Astrocyte of the cerebellum (primary cell): ENCODE measurements around the gene RPS6KA2.
A peak's percentile ranks its signal among the peaks of the same experiment; 100 is the strongest.

Source experiments
- DNase-seq: peaks from one replicate; pipeline ENCODE4 v3.0.0-alpha.2; 2011; ENCODE audit warnings: low read depth
- H3K4me3 ChIP-seq: 2 replicates; pipeline ENCODE4 v1.5.1; 2011; ENCODE audit warnings: mild to moderate bottlenecking, low read depth, low read length, moderate library complexity
- in situ Hi-C: cut with HindIII; loops from 2 replicates; pipeline ENCODE4 v1.10.0; 2017; ENCODE audit warnings: low sequenced_read_pairs
- TF ChIP-seq, protein P1 (sequence below): IDR thresholded peaks from 2 replicates; pipeline ENCODE4 v1.5.1; 2012; ENCODE audit warnings: low read length, low read depth, moderate library complexity, mild to moderate bottlenecking; ENCODE audit errors: missing control alignments

The RPS6KA2 gene

GRCh38 chr6:166627033-166627874 lies at the start of gene RPS6KA2:
Gene RPS6KA2 (minus strand): TSS chr6:166627251. CDS start chr6:166627019, 232 bp downstream.
- in situ Hi-C loops = no loop called here
- H3K4me3 ChIP-seq = peak within 1 kb of the TSS; percentile 95
- DNase-seq = peak; percentile 99
- TF ChIP-seq, protein P1, sequence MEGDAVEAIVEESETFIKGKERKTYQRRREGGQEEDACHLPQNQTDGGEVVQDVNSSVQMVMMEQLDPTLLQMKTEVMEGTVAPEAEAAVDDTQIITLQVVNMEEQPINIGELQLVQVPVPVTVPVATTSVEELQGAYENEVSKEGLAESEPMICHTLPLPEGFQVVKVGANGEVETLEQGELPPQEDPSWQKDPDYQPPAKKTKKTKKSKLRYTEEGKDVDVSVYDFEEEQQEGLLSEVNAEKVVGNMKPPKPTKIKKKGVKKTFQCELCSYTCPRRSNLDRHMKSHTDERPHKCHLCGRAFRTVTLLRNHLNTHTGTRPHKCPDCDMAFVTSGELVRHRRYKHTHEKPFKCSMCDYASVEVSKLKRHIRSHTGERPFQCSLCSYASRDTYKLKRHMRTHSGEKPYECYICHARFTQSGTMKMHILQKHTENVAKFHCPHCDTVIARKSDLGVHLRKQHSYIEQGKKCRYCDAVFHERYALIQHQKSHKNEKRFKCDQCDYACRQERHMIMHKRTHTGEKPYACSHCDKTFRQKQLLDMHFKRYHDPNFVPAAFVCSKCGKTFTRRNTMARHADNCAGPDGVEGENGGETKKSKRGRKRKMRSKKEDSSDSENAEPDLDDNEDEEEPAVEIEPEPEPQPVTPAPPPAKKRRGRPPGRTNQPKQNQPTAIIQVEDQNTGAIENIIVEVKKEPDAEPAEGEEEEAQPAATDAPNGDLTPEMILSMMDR = peak; percentile 4

GRCh38 chr6:166676270-166676860 lies 49.3 kb upstream of the RPS6KA2 start:
- DNase-seq = no peak
- in situ Hi-C loops = no loop called here
- no peak overlapping the region for H3K4me3 ChIP-seq
- TF ChIP-seq, protein P1 = no peak

DNA sequence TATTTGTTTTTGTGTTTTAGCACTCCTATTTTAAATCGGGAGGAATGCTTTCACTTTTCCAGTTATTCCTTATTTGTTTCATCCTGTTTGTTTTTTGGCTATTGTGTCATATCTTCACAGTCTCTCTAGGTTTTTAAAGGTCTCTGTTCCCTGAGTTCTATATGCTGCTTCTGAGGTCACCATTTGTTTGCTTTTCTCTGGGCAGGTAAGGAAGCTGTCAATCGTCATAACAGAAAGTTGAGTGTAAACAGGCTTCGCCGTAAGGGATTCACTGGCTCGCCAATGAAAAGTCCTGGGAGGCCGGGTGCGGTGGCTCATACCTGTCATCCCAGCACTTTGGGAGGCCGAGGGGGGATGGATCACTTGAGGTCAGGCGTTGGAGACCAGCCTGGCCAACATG lies 48.7 kb upstream of the RPS6KA2 start:
- no peak overlapping the region for H3K4me3 ChIP-seq
- TF ChIP-seq, protein P1 = no peak
- in situ Hi-C loops = no loop called here
- no peak for DNase-seq

GRCh38 chr6:166673309-166673708 lies 46.3 kb upstream of the RPS6KA2 start:
- TF ChIP-seq, protein P1 = no peak
- no peak for DNase-seq
- H3K4me3 ChIP-seq = no peak overlapping the region
- in situ Hi-C loops = no loop called here

- no peak for DNase-seq
- TF ChIP-seq, protein P1 = no peak
- in situ Hi-C loops = no loop called here
- H3K4me3 ChIP-seq = no peak overlapping the region
These were observed 45.7 kb upstream of the RPS6KA2 start for GRCh38 chr6:166672624-166673206.

DNA sequence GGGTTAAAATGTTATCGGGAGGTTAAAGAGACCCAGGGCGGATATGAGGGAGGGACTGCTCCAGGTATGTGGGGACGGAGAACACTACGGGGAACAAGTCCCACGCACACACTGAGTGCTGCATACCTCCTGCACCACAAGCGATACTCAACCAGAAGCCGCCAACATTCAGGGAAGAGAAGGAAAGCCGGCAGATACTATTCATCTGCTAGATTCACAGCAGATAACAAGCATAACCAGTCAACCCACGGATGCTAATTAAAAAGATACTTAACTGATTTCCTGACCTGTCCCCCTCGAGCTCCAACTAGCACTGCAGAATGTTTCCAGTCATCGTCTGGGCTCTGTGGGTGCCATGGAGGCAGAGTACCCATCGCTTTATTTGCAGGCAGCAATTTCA lies 45.1 kb upstream of the RPS6KA2 start:
- no peak overlapping the region for H3K4me3 ChIP-seq
- DNase-seq = no peak
- in situ Hi-C loops = no loop called here
- TF ChIP-seq, protein P1 = no peak
